ENCODE results near the gene TGFBR1.

Gene TGFBR1

DNA sequence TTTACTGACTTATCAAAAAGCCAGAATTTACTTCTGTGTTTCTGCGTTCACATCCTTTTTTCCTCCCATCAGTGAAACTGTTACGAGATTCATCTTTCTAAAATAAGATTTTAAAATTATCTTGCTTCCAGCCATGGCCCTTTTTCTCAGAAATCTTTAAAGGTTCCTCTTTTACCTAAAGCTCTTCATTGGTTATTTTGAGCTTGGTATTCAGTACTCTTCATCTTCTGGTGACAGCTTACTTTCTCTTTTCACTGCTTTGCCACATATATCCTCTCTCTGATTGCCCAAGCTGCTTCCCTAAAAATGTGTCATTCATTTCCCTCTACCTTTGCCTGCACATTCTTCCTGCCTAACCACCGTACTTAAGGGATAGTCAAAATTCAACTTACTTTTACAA lies 32.3 kb downstream of the TGFBR1 start:
- DNase-seq (ENCODE audit: low spot score), result no peak

DNA sequence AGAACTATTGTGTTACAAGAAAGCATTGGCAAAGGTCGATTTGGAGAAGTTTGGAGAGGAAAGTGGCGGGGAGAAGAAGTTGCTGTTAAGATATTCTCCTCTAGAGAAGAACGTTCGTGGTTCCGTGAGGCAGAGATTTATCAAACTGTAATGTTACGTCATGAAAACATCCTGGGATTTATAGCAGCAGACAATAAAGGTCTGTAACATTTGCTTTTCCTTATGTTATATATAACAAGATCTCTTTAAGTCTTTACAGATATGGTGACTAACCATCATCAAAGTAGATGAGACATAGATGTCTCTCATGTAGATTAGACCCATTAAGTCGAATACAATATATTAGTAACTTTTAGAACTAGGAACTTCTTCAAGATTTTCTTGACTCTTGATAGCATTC lies 33.0 kb downstream of the TGFBR1 start:
- no peak for DNase-seq (ENCODE audit: low spot score)

DNA sequence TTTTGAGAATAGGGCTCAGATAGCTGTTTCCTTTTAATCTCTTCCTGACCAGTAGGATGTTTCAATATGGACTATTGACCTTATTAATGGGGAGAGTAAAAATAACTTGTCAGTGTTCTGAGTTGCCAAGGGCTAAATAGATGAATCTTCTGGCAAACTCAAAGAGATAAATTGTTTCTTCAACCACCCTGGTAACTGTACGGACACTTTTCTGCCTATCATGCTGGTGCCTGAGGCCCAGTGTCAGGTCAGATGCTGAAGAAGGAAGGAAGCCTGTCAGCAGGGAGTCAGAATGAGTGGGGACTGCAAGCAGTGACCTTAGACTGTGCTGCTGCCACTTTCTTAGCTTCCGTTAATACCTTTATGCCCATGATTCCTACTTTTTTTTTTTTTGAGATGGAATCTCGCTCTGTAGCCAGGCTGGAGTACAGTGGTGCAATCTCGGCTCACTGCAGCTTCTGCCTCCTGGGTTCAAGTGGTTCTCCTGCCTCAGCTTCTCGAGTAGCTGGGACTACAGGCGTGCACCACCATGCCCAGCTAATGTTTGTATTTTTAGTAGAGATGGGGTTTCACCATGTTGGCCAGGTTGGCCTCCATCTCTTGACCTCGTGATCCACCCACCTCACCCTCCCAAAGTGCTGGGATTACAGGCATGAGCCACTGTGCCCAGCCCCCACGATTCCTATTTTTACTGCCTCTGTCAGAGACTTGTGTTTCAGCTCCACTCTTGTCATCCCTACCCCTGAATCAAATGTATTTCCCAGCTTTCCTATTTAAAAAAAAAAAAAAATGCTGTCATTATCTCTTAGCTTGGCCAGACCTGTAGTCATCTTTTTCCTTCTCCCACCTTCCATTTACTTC lies 33.7 kb downstream of the TGFBR1 start:
- no peak for DNase-seq (ENCODE audit: low spot score)

DNA sequence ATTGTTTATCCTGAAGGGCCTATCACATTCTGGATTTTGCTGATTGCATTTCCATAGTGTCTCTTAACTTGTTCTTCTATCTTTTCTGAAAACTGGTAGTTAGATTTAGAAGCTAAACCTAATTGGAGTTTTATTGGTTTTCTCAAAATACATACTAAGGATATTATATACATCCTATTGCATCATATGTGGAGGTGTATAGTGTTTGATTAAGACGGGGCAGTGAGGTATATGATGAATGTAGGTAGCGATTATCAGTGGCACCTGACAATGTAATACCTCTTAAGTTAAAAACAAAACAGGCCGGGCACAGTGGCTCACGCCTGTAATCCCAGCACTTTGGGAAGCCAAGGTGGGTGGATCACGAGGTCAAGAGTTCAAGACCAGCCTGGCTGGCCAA lies 35.0 kb downstream of the TGFBR1 start:
- no peak for DNase-seq (ENCODE audit: low spot score)

DNA sequence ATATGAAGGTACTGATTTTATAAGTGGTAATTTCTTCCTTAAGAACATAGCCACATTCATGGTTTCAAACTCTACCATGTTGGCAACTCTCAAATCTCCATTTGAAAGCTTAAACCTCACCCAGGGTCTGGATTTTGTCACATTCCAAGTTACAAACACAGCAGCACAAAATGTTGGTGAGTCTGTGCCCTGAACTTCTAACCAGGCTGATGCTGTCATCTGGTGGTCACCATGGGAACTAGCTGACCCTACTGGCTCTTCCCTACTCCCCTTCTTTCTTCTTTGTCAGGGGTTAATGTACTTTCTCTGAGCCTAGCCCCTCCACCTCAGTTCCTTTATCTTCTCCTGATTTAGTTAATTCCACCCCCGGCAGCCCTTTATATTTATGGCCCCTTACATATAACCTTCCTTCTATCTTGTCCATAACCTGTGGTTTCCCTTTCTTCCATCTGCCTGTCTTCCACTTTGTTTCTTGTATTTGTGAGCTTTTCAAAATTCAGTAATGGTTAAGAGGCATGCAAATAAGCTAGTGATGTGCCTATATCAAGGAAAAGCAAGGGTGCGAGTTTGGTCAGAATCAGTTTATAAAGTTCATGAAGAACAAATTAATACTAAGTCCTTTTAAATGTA lies 35.9 kb downstream of the TGFBR1 start:
- DNase-seq (ENCODE audit: low spot score), result peak; percentile 41

DNA sequence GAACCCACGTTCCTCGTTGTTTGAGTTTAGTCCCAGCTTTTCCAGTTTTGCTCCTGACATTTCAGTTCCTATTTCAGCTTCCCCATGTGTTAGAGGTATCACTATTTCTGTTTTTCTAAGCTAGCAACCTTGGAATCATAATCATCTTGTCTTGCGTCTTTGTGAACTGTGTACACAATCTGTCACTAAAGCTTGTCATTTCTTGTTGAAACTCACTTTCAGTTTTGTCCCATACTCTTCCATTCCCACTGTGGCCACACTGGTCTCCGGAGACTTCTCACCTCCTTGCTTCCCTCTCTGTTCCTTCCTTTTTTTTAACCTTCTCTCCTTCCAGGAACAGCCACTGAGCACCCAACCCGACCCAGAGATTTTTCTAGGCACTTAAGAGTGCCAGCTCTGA lies 36.9 kb downstream of the TGFBR1 start:
- DNase-seq (ENCODE audit: low spot score), result no peak

DNA sequence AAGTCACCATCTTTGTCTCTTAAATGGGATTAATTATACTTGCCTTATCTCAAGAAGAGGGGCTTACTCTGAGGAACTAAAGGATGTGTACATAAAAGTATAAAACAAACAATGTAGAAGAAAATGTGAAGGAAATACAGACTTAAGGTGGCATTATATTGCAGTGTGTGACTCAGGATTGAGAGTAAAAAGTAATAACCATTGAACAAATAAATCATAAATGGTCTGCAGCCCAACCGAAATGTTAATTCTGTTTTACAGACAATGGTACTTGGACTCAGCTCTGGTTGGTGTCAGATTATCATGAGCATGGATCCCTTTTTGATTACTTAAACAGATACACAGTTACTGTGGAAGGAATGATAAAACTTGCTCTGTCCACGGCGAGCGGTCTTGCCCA lies 37.4 kb downstream of the TGFBR1 start:
- DNase-seq (ENCODE audit: low spot score), result no peak

DNA sequence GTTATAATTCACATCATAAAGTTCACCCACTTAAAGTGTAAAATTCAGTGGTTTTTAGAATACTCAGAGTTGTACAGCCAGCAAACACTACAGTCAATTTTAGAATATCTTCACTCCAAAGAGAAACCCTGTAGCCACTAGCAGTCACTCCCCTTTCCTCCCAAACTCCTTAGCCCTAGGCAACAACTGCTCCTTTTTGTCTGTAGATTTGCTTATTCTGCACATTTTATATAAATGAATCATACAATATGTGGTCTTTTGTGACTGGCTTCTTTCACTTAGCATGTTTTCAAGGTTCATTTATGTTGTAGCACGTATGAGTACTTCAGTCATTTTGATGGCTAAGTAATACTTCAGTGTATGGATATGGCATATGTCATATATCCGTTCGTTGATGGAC lies 38.7 kb downstream of the TGFBR1 start:
- DNase-seq (ENCODE audit: low spot score), result no peak

DNA sequence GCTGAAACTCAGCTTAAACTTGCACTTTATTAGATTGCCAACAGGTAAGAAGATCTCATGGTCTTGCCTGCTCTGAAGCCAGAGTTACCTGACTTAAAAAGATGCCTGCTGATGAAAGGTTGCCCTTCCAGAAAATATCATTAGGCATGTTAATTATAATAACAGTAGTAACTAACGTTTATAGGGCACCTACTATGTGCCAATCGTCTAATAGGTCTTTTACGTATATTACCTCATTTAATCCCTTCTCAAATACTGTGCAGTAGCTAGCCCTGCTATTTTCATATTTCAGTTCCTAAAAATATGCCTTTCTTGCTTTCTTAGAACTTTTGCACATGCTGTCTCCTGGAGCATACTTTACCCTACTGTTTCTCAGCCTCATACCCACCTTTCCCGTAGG lies 40.1 kb downstream of the TGFBR1 start:
- DNase-seq (ENCODE audit: low spot score), result no peak

DNA sequence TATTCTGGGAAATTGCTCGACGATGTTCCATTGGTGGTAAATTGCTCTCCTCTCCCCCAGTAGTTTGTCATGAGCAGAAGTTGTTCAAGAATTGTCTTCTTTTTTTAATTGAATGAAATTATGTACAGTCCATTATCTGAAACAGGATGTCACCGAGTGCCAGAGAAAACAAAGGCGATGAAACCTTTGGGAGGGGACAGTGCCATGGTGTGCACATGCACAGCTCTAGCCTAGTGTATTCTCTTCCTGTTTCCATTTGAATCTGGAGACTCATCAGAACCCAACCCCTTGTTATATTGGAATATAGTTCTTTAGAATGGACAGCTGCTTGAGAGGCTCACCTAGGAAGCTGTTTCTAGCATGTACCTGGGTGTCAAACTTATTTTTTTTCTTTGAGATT lies 41.7 kb downstream of the TGFBR1 start:
- DNase-seq (ENCODE audit: low spot score), result no peak

DNA sequence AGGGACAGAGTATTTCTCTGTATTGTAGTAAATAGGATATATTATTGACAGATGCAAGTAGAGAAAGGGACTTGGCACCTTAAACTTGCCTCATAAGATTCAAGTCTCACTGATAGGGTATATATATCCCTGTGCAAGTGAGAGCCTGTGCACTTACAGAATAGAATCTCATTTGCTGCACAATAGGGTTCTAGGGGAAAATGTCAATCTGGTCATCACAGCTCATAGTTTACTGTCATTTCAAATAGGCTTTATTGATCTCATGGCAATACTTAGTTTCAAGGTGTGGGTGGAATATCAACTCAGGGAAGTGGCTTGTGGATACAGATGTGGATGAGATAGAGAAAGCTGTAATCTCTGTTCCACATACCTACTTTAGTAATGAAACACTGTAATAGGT lies 42.3 kb downstream of the TGFBR1 start:
- no peak for DNase-seq (ENCODE audit: low spot score)

DNA sequence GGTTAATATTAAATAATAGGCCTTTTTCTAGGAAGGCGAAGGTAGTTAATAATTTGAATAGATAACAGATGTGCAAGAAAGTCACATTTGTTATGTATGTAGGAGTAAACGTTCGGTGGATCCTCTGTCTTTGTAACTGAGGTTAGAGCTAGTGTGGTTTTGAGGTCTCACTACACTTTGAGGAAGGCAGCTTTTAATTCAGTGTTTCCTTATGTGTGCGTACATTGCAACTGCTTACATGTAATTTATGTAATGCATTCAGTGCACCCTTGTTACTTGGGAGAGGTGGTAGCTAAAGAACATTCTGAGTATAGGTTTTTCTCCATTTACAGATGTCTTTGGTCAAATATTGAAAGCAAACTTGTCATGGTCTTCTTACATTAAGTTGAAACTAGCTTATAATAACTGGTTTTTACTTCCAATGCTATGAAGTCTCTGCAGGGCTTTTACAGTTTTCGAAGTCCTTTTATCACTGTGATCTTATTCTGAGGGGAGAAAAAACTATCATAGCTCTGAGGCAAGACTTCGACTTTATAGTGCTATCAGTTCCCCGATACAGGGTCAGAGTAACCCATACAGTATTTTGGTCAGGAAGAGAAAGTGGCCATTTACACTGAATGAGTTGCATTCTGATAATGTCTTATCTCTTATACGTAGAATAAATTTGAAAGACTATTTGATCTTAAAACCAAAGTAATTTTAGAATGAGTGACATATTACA lies 45.7 kb downstream of the TGFBR1 start:
- no peak for DNase-seq (ENCODE audit: low spot score)

DNA sequence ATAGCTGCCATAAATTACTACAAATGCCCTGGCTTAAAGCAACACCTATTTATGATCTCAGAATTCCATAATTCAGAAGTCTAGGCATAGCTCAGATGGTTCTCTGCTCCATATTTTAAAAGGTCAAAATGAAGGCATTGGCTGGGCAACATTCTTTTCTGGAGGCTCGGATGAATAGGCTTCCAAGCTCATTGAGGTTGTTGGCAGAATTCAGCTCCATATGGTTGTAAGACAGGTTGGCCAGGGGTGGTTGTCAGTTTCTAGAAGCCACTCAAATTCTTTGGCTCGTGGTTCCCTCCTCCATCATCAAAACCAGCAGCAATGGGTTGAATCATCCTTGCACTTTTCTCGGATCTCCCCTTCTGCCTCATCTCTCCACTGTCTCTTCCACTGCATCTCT lies 49.4 kb downstream of the TGFBR1 start:
- DNase-seq (ENCODE audit: low spot score), result no peak

DNA sequence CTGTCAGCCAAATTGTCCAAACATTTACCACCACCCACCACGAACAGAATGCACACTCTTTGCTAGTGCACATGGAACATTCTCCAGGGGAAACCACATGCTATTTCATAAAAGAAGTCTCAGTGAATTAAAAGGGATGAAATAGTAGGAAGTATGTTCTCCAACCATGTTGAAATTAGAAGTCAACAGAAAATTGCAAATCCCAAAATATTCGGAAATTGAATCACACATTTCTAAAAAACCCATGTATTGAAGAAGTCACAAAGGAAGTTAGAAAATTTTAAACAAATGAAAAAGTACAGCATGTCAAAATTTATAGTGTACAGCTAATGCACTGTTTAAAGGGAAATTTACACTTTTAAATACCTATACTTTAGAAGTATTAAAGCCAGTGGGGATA lies 50.8 kb downstream of the TGFBR1 start:
- no peak for DNase-seq (ENCODE audit: low spot score)

DNA sequence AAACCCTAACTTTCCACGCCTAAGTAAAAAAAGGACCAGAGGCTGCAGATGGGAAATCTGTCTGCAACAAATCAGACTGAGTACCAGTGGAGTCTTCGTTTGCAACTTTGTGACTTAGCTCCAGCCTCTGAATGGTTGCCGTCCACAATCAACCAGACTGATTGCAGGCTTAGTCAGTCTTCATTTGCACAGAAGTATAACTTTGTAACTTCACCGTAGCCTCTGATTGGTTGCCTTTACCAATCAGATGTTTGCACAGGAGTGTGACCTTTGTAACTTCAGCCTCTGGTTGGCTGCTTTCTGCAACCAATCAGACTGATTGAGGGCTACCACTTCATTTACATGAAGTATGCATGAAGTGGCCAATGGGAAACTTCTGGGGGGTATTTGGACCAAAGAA lies 53.7 kb downstream of the TGFBR1 start:
- no peak for DNase-seq (ENCODE audit: low spot score)

DNA sequence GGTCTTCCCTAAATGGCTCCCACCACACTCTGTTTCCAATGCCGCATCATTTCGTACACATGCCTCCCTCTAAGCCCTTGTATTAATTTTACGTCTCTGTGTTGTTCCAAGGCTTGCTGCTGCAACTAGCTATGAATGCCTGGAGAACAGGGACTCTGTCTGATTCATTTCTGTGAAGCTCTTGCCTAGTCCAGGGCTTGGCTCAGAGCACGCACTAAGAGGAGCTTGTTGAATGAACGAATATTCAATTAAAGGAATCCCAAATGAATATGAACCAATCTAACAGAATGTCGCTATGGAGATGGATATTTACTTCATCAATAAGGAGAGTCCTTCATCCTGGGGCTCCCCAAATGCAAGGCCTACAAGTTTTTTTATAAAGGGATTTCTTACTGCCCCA lies 55.3 kb downstream of the TGFBR1 start:
- DNase-seq (ENCODE audit: low spot score), result no peak

DNA sequence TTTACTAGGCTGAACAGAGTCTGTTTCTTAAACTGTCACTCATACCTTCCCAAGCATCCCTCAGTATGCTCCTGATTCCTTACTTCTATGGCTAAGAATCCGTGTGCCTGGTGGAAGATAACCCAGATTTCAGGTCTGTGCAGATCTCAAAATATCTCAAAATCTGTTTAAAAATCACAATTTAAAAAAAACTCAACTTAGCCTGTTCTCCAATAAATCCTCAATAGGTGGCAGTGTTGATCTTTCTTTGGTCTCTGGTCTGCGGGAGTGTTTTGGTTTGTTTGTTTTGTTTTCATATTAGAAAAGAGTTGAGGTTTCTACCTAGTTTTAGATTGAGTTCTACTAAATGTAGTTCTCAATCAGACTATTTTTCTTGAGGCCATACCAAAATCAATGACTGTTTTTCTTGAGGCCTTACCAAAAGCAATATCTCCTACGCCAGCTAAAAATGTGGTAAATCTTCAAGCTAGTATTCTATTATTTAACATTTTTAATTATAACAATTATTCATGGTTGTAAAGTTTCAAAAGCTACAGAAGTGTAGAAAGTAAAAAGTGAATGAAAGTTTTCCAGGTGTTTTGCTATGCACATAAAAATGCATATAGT lies 57.9 kb downstream of the TGFBR1 start:
- peak; percentile 49 for DNase-seq (ENCODE audit: low spot score)

DNA sequence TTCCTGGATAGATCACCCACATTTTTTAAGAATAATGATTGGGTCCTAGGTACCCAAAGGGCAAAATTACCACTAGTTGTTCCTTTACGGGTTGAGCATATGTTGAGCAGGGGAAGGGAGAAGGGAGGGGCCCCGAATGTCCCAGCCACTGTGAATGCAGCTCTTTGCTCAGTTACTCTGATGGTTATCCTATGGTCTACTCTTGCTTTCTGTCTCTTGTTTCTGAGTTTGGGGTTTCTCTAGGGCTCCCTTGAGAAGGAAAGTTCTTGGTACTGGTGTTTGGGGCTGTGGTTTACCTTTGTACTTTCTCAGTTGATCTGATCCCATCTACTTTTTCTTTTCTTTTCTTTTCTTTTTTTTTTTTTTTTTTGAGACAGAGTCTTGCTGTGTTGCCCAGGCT lies 61.2 kb downstream of the TGFBR1 start:
- no peak for DNase-seq (ENCODE audit: low spot score)

DNA sequence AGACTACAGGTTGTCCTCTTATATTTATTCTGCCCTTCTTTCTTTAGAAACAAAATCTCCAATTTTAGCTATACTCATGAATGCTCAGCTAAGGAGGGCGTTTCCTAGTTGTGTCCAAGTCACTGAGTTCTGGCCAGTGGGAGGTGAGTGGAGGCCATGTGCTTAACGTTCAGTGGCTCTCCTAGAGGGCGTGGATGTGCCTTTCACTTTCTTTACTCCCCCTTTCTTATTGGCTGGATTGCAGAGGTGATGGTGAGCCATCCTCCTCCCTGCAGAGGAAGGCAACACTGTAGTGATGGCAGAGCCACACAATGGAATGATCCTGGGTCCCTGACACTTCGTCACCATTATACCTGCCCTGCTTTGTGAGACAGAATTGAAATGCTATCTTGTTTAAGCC lies 62.2 kb downstream of the TGFBR1 start:
- DNase-seq (ENCODE audit: low spot score), result no peak

DNA sequence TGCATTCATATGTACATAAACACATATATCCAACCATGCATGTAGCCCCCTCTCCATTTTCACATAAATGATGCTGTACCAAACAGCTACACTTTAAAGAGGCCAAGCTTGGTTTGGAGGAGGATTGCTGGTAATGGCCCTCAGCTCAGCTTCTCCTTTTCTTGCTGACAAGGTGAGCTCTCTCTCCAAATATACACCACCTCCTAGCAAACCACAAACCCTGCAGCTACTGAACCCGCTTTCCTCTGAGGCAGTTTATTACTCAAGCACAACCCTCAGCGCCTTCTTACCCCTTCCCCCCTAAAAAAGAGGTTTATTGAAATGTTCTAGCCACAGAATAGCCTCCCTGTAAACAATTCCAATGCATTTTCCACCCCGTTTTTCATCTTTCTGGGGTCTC lies 62.8 kb downstream of the TGFBR1 start:
- DNase-seq (ENCODE audit: low spot score), result no peak

DNA sequence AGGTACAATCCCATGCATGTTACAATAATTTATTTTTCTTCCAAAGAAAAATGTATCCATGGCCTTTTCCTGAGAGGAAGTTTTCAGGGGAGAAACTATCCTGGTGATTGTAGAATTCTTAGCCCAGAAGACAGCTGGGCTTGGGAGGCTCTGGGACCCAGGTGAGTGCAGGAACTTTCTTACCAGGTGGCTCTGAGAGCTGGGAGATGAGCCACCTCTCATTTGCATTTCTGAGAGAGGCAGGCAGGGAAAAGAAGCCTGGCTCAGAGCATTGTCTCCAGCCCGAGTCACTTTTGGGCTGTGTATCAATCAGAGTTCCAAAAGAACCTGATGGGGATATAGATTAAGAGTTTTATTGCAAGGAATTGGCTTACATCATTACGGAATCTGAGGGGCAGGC lies 64.2 kb downstream of the TGFBR1 start:
- DNase-seq (ENCODE audit: low spot score), result no peak

DNA sequence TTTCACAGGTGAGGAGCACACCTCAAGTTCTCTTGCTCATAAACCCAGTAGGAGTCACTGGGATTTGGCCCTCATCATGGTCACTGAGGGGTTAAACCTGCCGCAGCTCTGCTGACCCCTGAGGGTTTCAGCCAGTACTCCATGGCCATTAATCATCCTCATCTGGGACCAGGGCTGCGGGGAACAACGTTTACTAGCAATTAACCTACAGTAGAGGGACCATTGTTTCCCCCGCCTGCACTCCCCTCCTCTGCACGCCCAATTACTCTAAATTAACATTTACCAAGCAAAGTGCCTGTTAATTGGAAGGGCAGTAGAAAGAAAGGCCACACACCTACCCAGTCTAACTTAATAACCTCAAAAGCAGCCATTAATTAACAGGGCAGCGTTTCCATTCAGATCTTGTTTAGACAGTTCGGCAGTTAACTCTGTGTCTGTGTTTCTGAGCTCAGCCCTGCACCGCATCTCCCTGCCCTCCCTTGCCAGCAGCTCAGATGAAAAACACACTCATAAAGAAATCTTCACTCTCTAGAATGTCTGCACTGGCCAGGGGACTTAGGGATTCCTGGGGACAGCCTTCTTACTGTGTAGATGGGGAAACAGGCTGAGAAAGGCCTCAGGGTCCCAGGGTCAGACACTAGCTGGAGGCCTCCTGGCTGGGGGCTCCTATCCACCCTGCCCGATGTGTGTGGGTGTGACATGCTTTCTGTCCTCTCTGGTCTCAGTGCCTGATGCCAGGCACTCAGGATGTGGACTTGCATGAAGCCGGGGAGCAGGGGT lies 65.3 kb downstream of the TGFBR1 start:
- no peak for DNase-seq (ENCODE audit: low spot score)
